Left colon (tissue), 2 donors: ENCODE measurements around the gene CENPO. TPM values are rescaled to one million over a fixed set of nuclear protein-coding genes. Genes with fewer than 3 reads are reported as not detected.
"Not testable (repeated sequence)": the region's sequence is repeated elsewhere in the genome, so short reads cannot be mapped to it uniquely, and the experiment has no call there.

ENCODE experiments used
- ATAC-seq: fragments of 200-7000 bp; cut with Tn5 transposase; one replicate; pipeline ENCODE4 v1.9.1; 2020; ENCODE audit warnings: mild to moderate bottlenecking, moderate library complexity
- DNase-seq, 2 donors: peaks; one replicate each; pipeline ENCODE4 v3.0.0-alpha.2; 2020
- intact Hi-C, 2 donors: fragments of 100-400 bp; cut with DNase I in 1 of 2; cut with micrococcal nuclease in 1 of 2; formaldehyde crosslinking; loops; one replicate each; pipeline versions ENCODE4 v1.11.2 to v1.14.0; 2022; cut with DNase I, micrococcal nuclease
- total RNA-seq, 2 donors: library from RNA; stranded (reverse); fragmentation: NEBNext Ultra II Directional; extraction: Animal tissue kit (Norgen Biotek cat#: 25700); gene quantifications; one replicate each; pipeline ENCODE4 v1.2.1, GENCODE V29; 2021
- donor health status: DM: no; HTN: no; CAD: no.
- donor health status: DM: yes; HTN: yes; CAD: no.

The CENPO gene
- total RNA-seq, 2 donors from 2014 or later: 9.8 to 10.8 TPM

DNA sequence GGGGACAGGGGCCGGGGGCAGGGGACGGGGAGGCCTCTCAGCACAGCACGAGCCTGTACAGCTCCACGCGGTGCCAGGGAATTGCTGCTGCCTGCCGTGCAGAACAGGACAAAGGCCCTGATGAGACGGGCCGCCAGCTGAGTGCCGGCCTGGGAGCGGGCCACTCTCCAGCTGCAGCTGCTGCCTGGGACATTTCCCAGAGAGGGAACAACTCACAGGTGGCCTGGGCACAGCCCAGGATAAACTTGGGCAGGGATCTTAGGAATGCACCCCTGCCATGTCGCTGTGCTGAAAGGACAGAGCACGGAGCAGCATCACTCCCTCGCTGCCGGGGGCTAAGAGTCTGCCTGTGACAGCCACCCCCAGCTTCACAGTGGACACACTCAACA is 38.8 kb downstream of the CENPO start:
- intact Hi-C loops: no loop called here
- ATAC-seq (no peak), DNase-seq (no peak)

DNA sequence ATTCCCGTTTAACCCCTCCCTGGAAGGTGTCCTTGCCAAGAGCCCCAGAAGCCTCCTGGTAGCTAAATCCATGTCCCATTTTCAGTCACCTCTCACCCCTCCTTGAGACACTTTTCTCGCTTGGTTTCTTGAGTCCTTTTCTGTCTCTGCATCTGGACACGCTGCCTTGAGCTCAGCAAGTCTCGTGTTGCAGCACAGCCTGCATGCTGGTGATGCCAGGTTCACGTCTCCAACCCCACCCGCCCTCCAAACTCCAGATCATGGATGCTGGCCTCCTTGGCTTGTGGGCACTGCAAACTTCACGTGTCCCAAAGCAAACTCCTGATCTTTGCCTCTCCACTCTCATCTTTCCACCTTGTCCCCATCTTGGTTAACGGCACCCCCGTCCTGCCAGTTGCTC is 39.3 kb downstream of the CENPO start:
- intact Hi-C loops: no loop called here
- ATAC-seq (no peak), DNase-seq (no peak)

DNA sequence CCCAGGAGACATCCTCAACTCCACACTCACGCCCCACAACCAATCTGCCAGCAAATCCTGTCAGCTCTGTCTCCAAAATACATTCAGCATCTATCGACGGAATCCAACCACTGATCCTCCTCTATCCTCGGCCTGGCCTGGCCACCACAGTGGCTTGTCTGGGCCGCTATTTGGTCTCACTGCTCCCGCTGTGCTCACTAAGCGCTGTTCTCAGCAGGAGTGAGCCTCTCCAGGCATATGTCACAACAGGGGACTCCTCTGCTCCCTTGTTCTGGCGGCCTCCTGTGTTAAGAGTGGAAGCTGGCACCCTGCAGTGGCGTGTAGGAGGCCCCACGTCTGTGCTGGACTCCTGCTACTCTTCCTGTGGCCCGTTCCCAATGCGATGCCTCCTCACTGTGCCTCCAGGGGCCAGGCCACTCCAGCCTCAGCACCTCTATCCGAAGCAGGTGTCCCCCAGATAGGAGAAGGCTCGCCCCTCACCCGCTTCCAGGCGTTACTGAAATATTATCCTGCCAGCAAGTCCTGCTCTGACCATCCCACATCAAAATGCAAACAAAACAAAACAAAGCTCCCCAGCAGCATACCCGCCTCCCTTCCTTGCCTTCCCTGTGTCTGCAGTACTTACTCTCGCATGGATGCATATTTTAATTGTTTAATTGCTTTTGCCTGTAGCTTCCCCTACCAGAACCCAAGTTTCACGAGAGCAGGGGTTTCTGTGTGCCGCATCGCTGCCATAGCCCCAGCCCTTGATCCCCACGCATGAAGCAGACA is 39.9 kb downstream of the CENPO start:
- DNase-seq (no peak), ATAC-seq (no peak)
- intact Hi-C loops: no loop called here

DNA sequence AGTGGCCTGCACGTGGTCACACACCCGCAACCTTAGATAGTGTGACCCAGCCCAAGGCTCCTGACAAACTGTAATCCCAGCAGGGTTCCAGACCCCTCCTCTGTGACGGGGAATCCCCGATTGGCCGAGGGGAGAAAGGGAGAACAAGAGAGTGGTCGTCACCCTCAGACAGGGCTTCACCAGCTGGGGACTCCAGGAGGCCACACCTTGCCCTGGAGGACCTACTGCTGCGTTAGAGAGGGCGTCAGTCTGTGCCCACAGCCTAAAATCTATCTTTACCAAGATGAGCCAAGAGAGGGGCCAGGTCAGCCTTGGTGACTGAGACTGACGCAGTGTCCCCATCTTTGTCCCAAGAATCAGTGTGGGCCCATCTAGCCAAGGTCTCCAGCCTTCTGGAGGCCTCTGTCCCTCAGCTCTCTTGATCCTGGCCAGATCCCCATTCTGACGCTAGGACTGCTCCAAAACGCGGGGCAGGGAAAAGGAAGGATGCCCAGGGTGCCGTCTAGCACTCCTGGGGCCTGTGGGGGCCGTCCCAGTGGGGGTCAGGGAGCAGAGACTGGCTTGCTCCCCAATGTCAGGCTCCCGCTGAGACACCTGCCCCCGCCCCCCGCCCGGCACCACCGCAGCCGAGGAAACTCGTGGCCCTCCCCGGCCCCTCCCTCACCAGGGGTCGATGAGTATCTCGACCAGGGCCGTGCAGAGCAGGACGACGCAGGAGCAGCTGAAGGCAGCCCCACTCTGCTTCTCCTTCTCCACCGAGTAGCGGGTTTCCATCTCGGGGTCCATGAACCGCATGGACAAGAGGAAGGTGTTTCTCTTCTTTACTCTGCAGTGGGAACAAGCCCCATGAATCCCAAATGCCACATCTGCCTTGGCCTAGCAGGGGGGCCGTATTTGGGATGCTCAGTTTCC is 40.9 kb downstream of the CENPO start:
- intact Hi-C loops: no loop called here
- ATAC-seq (no peak), DNase-seq (no peak)

DNA sequence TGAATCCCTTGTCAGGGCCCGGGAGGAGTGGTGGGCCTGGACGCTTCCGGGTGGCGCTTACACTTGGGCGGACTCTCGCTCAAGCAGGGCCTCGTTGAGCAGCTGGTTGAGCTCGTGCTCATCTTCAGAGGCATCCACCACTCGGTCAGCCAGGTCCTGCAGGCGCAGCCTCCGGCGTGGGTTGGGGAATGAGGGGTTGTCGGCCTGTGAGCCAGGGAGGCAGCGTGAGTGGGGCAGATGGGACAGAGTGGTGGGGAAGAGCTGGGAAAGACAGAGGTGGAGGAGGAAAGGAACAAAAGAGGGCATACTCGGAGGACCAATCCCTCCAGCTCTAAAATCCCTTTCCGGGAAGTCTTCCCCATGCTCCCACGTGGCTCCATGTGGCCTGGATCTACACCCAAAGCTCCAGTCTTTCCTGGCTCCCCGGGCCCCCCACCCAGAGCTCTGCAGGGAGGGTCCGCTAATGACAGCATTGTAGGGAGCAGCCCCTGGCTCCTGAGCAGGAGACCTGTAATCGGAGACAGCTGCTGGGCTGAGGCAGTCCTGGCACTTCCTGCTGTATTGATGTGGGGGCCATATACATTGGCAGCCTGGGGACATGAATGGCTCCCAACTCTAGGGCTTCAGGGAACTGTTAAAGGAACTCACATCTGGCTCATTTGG is 41.6 kb downstream of the CENPO start:
- intact Hi-C loops: no loop called here
- DNase-seq (no peak), ATAC-seq (no peak)

DNA sequence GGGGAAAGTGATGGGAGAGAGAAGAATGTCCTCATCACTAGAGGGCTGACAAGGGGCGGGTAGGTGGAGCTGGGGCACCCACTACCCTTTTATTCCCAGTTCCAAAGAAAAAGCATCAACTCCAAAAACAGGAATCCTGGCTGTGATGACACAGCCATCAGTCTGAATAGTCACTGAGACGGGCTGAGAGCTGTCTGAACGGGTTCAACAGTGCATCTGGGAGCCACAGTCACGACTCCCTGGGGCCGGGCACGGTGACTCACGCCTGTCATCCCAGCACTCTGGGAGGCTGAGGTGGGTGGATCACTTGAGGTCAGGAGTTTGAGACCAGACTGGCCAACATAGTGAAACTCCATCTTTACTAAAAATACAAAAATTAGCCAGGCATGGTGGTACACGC is 42.2 kb downstream of the CENPO start:
- DNase-seq, intact Hi-C loops, ATAC-seq: not testable (repeated sequence)

DNA sequence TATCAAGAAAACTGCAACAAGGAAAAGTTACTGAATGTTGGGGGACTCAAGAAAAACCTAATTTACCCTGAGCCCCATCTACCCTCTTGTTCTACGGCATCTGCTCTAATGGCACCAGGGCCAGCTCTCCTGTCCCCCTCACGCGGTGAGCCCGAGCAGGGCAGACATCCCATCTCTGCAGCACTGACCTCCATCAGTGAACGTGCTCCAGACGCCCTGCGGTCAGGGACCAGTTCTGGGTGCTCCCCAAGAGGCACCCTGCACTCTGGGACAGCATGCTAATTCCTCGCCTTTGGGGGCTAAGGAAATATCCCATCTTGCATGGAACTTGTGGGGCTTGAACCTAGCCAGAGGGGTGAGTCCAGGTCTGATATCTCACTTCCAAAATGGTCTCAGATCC is 43.0 kb downstream of the CENPO start:
- intact Hi-C loops: no loop called here
- ATAC-seq (no peak), DNase-seq (no peak)

DNA sequence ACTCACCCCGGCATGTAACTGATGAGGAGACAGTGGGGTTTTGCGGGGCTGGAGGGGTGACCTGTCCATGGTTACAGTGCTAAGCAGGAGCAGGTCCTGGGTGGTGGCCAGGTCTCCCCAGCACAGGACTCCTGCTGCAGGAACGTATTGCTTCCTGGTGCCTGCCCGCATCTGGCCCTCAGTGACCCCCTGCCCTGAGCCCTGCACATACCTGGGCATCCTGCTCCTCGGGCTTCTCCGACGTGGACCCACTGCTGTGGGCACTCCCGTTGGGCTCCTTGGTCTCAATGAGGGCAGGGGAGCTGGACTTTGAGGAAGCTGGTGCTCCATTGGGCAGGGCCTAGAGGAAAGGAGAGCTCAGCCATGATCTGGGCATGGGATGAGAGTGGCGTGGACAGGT is 43.5 kb downstream of the CENPO start:
- ATAC-seq: no peak
- intact Hi-C loops: no loop called here

DNA sequence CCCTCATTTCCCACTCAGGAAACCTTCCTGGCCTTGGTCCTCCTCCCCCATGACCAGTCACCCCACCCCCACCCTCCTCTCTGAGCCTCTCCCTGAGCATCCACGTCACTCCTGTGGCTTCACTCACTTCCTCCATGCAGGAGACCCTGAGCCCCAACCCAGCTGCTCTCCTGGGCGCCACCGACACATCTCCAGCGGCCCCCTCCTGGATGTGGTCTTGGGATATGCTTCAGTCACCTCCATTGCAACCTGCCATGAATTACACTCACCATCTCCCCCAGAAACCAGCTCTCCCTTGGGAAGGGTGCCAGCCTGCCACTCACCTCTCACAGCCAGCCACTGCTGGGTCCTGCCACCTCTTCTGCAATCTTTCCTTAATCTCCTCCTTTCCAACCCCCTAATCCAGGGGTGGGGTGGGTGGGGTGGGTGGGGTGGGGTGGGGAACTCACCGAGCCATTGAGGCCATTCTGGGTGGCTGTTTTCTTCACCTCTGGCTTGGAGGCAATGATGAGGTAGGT is 44.8 kb downstream of the CENPO start:
- ATAC-seq: no peak
- intact Hi-C loops: no loop called here
- no peak for DNase-seq

More for the DNA sequence above, 43.5 kb downstream of the CENPO start:
- no peak for DNase-seq

DNA sequence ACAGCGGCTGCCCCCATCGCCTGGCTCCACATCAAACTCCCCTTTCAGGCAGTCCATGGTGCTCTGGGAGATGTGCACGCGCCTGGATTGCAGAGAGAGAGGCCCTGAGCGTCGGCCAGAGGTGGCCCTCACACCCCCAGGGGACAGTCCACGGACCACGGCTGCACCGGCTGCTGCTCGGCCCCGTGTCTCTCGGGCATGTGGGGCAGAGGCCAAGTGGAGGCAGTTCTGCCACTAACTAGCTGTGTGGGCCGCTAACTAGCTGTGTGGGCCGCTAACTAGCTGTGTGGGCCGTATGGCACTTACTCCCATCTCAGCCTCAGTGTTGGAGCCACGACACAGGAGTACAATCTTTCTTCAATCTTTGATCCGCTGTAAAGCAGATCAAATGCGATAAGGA is 45.3 kb downstream of the CENPO start:
- DNase-seq (no peak), ATAC-seq (no peak)
- intact Hi-C loops: no loop called here

DNA sequence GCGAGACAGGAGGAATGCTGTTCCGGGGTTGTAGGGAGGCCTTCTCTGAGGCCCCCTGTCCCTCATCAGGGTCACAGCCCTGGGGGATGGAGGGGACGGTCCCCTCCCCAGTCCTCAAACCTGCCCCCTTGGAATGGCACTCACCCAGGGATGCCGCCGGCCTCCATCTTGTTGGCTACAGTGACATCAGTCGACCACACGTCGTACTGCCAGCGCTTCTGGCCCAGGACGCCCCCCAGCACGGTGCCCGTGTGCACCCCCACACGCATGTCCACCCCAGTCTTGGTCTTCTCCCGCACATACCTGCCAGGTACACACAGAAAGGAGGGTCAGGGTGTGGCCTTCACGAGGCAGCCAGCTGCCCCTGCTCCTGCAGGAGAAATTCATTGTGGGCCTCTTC is 46.5 kb downstream of the CENPO start:
- intact Hi-C loops: no loop called here
- no peak for ATAC-seq
- no peak for DNase-seq

DNA sequence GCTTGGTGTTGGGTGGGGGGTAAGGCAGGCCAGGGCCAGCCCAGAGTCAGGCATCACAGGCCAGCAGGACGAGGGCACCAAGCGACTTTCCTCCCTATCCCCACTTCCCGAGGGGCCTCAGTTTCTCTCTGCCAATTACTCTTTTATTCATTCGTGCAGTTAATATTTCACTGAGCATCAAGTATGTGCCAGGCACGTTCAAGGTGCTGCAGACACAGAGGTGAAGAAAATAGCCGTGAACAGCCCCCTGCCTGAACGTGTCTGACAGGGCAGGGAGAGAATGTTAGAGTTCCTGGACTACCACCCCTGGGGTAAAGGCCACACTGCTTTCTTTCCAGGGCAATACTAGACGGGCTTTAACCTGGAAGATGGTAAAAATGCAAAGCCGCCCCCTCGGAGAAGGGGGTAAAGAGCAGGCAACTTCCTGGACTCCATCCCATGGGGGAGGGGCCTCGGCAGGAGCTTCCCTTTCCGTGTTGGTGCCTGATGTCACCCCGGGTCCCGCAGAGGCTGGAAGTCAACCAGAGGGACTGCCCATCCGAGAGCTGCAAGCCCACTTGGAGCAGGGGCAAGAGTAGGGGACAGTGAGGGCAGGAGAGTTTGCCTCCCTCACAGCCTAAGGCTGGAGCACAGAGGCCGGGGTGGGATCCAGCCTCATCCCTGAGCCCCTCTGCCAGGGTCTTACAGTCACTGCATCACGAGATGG is 47.1 kb downstream of the CENPO start:
- intact Hi-C loops: no loop called here
- ATAC-seq (no peak), DNase-seq (no peak)

DNA sequence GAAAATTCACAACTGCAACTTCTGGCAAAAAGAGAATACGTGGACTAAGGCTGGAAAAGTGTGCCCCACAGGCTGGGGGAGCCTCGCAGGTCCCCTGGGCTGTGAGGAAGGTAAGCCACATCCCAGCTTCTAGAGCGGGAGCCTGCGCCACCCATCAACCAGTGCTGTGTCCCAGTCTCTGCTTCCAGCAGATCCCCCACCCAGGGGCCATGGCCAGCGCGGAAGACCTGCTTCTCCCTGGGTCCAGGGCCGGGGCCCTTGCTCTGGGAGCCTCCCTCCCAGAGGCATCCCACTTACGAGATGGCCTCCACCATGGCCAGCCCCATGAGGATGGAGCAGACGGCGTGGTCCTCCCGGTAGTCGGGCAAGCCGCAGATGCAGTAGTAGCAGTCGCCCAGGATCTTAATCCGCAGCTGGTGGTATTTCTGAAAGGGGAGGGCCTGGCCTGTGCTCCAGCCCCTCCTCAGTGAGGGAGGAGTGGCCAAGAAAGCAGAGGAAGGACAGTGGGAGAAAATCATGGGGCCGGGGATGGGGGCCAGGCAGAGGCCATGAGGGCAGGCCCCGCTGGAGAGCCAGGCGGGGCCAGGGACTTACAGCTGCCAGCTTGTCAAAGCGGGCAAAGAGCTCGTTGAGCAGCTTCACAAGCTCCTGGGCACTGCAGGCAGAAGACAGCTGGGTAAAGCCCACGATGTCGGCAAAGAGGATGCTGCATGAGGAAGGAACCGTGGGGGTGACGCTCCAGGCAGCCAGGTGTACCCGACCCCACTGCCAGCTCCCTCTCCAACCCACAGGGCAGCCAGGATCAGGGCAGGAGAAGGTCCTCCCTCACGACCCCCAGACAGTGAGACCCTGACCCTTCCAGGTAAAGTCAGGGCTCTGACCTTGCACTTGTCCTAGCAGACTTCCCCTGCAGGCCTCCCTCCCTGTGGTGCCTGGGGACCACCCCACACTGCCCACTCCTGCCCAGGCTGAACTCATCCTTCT is 48.0 kb downstream of the CENPO start:
- intact Hi-C loops: no loop called here
- no peak for DNase-seq
- ATAC-seq: no peak

DNA sequence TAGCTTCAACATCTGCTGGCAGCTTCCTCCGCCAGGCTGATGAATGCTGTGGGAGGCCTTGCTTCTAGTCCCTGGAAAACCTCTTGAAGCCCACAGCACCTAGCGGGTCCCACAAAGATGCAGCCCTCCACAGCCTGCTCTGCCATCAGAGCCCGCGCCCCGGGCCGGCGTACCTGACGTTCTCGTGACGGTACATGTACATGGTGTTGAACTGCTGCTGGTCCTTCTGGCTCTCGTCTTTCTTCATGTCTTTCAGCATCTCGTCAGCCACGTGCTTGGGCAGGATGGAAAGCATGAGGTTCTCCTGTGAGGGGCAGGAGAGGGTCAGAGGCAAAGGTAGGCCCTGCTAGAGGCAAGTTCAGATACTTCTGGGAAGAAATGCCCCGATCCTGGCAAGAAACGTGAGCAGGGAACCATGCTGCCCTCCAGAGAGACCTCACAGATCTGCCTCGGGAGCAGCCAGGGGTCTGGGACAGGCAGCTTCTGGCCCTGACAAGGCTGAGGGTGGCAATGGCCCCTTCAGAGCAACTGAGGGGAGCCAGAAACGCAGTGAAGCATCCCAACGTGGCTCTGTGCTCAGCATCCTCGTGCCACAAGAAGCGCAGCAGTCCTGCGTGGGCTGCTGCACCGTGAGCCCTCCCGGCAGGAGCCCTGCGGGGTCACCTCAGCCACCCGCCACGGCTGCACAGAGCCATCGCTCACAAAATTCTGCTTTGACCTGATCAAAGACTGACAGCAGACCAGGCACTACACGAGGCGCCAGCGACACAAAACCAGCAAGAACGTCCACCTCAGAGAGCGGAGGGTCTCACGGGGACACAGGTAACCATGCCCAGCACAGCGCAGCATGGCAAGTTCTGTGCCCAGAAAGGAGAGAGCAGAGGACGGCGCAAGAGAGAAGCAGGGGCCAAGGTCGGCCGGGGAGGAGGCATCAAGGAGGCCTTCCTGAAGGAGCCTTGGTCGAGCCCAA is 49.1 kb downstream of the CENPO start:
- ATAC-seq (no peak), DNase-seq (no peak)
- intact Hi-C loops: no loop called here

DNA sequence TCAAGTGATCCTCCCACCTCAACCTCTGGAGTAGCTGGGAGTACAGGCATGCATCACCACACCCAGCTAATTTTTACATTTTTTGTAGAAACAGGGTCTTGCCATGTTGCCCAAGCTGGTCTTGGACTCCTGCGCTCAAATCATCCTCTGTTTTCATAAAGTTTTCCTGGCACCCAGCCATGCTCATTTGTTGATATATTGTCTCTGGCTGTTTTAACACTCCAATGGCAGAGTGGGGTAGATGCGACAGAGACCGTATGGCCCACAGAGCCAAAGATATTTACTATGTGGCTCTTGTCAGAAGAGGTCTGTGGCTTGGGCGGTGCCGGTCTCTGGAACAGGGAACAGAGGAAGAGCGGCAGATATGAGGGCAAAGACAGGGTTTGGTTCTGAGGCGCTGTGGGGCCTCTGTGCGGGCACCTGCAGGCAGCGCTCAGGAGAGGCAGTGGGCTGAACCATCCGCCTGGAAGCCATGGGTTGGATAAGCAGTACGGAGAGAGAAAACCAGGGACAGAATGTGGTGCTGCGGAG is 50.2 kb downstream of the CENPO start:
- no peak for DNase-seq
- no peak for ATAC-seq
- intact Hi-C loops: no loop called here

DNA sequence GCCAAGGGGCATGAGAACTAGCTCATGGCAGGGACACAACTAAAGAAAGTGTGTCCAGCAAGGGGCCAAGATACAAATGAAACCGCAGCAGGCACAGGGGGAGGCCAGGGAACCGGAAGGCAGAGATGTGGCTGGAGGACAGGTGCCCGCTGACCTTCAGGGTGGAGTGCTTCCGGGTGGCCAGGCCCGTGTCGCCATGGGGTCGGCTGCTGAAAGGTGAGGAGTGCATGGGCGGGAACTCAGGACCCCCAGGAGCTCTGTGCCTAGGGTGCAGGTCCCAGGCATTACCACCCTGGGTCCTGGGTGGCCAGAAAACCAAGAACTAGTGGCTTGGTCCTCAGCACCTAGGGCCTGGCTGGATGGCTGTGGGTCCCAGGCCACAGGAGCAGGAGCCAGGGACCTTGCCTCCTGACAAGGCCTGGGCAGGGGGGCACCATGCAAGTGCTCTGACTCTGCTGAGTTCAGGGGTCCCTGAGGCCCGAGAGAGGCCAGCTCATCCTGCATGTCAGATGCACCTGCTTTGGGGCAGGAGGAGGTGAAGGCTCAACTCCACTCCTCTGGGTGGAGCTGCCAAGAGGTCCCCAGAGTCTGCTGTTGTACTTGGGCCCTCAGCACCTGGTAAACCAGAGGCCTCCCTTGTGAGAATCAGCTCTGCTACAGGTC is 50.9 kb downstream of the CENPO start:
- DNase-seq: no peak
- no peak for ATAC-seq
- intact Hi-C loops: no loop called here
